NCI-H1694 treated with DMSO at 0.1 percent for 48 hours (cell line): ENCODE measurements around the gene DKKL1.

Experiments used
- DNase-seq: peaks from one replicate; lab custom pipeline; 2025; lab: John Stamatoyannopoulos, UW

DKKL1 gene

DNA sequence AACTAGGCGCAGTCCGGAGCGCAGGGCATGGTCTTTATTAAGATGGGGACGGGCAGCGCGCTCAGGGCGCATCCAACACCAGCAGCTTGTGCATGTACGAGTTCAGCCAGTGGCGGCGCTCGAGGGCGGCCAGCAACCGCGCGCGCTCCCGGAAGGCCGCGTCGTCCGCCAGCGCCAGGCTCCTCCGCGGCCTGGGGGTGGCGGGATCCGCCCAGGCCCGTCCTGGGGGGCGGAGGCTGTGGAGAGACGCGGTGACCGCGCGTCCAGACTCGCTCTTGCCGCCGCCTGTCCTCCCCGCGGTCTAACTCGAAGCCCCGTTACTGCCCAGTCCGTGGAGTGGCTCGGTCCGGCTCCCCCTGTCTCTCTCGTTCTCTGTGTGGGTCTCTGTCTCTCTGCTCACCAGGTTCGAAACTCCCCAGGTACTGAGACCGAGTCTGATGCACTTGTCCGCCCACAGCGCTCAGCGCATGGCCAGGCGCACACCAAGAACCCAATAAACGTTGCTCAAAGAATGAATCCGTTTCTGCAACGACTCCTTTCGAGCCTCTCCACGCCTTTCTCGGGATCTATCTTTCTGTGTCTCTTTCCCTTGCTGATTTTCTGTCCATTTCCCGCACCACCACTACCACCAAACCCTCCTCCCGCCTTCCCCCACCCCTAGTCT is 58.9 kb downstream of the DKKL1 start:
- peak; percentile 72 for DNase-seq

DNA sequence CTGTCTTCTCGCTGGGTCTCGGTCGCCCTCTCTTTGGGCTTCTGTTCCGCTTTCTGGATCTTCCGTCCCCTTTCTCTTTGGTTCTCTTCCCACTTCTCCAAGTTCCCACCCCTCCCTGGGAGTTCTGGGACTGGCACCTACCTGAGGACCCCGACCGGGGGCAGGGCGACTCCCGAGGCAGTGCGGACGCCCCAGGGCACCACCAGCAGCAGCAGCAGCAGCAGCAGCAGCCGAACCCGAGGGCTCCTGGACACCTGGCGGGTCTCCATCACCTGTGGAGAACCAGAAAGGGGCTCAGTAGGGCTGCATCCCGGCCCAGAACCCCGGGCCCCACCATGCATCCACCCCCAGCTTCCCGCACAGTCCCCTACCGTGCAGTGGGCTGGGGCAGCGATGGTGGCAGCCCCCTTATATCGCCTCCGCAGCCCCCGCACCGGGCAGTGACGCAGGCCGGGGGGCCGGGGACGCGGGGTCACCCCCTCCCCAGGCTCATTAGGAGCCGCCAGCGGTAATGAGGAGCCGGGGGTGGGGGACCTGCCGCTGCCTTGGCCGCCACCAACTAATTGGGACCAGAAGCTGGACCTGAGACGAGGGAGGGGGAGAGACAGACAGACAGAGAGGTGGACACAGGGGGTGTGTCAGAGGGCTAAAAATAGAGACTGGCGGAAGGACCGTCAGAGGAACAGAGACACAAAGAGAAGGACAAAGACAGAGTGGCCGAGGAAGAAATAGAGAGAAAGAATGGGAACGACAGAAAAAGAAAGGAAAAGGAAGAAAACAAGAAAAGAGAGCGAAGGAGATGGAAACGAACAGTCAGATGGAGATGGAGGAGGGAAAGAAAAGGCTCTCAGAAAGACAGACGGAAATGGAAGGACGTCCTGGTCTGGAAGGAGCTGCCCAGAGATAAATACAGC is 59.7 kb downstream of the DKKL1 start, which contains the start of gene PTH2:
Gene PTH2 (minus strand): TSS at position 371 of the 914 bp plus-strand sequence. CDS start 102 bp downstream, at position 269.
- no peak for DNase-seq

DNA sequence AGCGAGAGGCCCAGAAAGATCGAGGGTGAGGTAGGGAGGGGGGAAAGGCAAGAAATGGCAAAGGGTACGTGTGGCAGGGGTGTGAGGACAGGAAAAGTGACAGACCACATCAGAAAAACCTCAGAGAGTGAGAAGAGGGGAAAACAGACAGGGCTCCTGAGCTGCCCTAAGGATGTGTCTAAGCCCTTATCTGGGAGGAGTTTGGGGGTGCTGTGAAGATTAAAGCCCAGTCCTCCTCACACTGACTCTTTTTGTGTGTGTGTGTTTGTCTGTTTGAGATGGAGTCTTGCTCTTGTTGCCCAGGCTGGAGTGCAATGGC is 60.3 kb downstream of the DKKL1 start:
- no peak for DNase-seq
